Activated CD4-positive, alpha-beta T cell treated with anti-CD3 and anti-CD28 coated beads, Interleukin-2, amount 50 U/mL, for 1 hour (primary cell): Measurements from ENCODE around the gene AHSA1.
"Not testable (repeated sequence)": the region's sequence is repeated elsewhere in the genome, so short reads cannot be mapped to it uniquely, and the experiment has no call there.

Experiments used
- DNase-seq: peaks from one replicate; pipeline ENCODE4 v3.0.0-alpha.2; 2020

The AHSA1 gene

DNA sequence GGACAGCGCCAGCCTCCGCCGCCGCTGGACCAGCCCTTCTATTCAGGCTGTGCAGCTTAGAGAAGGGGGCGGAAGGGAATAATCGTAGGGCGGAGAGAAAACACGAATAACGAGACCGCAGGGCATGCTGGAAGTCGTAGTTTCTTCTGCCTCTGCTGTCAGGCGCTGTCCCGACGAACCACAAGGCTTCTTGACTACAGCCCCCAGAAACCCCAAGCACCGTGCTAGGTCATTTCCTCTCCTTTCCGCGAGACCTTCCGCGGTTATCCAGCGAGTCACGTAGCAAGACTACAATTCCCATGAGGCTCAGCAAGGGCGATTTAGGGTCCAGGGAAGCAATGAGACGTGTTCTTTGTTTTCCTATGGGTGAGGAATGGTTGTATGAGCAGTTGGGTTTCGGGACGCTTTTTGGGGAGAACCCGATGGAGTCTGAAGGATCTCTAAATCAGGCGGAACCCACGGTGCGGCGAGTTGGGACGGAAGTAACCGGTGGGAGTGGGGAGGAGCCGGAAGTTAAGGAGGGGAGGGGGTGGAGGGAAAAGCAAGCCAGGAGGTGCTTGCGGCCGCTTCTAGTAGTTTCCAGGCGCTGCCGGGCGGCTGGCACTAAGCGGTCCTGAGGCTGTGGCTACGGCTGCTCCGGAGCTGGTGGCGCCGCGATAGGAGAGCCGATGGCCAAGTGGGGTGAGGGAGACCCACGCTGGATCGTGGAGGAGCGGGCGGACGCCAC is at the start of gene AHSA1, which contains the start of gene VIPAS39:
Gene AHSA1, plus strand, starts transcription at position 572 of the 727 bp plus-strand sequence. Its CDS starts 97 bp downstream, at position 669.
Gene VIPAS39, minus strand, starts transcription at position 80 of the 727 bp plus-strand sequence. CDS start 3,499 bp downstream, outside the sequence.
- peak; percentile 90 for DNase-seq

DNA sequence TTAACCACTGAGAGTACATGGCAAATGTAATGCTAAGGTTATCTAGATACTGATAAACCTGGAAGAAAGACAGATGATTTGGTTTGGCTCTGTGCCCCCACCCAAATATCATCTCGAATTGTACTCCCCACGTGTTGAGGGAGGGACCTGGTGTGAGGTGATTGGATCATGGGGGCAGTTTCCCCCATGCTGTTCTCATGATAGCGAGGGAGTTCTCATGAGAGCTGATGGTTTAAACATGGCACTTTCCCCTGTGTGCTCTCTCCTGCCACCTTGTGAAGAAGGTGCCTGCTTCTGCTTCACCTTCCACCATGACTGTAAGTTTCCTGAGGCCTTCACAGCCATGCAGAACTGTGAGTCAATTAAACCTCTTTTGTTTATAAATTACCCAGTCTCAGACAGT is 48.8 kb upstream of the AHSA1 start:
- no peak for DNase-seq

DNA sequence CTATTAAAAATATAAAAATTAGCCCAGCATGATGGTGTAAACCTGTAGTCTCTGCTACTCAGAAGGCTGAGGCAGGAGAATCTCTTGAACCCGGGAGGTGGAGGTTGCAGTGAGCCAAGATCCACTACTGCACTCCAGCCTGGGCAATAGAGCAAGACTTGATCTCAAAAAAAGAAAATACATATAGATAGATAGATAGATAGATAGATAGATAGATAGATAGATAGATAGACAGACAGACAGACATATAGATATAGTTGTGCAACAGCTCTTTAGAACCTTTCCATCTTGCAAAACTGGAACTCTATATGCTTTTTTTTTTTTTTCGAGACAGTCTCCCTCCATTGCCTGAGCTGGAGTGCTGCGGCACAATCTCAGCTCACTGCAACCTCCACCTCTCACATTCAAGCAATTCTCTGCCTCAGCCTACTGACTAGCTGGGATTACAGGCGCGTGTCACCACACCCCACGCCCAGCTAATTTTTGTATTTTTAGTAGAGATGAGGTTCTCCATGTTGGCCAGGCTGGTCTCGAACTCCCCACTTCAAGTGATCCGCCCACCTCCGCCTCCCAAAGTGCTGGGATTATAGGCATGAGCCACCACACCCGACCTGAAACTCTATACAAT is 42.4 kb upstream of the AHSA1 start:
- not testable (repeated sequence) for DNase-seq

DNA sequence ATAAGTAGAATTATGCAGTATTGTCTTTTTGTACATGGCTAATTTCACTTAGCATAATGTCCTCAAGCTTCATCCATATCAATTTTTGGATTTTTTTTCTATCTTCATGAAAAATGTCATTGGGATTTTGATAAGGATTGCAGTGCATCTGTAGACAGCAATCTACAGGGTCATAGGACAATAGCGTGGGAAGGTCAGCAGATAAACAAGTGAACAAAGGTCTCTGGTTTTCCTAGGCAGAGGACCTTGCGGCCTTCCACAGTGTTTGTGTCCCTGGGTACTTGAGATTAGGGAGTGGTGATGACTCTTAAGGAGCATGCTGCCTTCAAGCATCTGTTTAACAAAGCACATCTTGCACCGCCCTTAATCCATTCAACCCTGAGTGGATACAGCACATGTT is 41.8 kb upstream of the AHSA1 start:
- DNase-seq, result not testable (repeated sequence)

DNA sequence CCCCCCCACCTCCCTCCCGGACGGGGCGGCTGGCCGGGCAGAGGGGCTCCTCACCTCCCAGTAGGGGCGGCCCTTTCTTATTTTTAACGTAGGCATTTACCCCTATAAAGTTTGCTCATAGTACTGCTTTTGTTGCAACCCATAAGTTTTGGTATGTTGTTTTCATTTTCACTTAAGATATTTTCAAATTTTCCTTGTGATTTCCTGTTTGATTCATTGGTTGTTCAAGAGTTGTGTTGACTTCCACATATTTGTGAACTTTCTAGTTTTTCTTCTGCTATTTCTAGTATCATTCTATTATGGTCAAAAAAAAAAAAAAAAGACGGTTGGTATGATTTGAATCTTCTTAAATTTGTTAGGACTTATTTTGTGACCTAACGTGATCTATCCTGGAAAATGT is 41.1 kb upstream of the AHSA1 start:
- DNase-seq, result no peak

DNA sequence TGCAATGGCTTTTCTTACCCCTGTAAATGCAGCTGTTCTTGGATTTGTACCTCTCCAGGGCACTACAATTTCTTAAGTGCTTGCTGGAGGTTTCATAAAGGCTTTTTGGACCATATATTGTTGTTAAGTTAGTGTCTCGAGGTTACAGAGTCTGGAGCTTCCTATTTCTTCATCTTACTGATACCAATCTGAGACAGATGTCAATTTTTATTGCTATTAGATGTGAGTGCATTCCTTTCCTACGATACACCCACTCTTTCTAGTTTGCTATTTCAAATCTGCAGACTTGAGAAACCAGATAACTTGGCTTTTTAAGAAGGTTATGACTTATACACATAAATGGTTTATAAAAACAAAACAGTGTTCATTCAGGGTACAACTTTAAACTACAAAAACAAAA is 36.7 kb upstream of the AHSA1 start:
- no peak for DNase-seq

DNA sequence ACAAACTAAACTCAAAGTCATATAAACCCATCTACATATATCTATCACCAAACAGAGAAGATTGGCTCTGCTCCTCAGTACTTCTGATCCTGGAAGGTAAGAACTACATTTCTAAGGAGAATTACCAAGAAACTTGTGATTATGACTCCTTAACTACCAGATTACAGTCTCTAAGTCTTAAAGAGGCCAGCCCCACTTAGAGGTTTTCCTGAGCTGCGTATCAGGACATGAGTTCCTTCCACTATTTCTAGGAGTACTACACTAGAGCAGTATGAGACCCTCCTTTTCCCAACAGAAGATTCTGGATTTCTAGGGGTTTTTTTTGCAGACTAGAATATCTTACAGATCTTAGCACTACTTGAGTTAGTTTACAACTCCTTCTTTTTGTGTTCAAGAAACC is 34.5 kb upstream of the AHSA1 start, which contains the start of gene NOXRED1:
Gene NOXRED1, minus strand, starts transcription at position 101 of the 400 bp plus-strand sequence. CDS start 634 bp downstream, outside the sequence.
- DNase-seq, result no peak

DNA sequence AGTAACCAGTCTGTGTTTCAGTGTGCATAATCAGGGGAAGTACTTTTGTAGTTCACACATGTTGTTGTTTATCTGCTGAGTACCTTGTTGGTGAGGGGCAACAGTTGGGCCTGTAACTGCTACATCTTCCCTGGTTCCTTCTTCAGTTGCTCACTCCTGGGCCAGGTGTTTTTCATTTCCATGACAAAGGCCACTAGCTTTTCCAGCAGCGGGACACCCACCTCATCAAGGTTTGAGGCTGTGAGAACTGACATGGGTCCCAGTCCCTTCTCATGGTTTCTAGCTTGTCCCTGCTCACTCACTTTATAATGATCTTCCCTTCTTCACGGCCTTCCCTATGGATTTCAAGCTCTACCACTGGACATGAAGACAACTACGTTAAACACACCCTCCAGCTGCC is 33.0 kb upstream of the AHSA1 start:
- DNase-seq, result no peak

DNA sequence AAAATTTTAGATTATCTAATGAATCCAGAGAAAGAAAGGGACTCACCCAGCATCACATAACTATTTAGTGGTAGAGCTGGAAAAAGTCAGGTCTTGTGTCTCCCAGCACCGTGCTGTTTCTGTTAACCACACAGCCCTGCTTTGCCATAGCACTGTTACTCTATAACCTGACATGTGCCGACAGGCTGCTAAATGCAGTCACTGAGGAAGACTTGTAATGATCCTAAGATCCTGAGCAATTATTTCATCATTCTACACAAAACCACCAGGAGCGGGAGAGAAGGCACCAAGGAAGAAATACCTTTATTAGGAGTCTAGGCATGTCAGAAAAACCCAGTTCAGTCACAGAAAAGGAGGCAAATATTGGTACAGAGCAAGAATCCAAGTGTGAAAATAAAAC is 31.5 kb upstream of the AHSA1 start:
- DNase-seq, result no peak

DNA sequence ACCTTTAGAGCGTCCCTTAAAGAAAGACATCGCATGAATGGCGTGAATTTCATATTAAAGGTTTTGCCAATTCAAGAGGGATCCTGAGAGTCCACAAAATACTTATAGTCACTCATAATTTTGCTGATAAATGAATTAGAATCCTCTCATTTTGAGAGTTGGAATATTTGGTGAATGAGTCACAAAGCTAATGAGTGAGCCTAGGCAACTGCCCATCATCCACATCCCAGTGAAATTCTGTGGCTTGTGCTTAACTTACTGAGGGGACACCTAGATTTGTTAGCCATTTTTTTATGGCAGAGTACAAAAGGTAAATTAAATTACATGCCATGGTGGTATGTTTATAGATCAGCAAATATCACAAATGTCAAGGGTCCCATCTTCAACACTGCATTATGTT is 21.9 kb upstream of the AHSA1 start:
- DNase-seq, result no peak

DNA sequence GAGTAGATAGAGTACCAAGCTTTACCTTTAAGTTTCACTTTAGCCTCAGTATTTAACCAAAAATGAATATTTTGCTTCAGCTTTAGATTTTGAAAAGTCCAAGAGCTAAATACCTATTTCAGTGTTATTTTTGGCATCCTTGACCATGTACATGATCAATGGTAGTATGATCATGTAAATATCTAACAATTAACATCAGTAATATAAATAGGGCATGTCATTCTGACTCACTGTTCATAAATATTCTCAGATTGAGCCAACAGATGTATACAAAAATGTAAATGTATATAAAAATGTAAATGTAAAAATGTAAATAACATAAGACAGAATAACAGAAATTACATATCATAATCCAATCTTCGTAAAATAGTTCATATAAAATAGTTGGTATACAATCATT is 19.3 kb upstream of the AHSA1 start:
- DNase-seq, result no peak

DNA sequence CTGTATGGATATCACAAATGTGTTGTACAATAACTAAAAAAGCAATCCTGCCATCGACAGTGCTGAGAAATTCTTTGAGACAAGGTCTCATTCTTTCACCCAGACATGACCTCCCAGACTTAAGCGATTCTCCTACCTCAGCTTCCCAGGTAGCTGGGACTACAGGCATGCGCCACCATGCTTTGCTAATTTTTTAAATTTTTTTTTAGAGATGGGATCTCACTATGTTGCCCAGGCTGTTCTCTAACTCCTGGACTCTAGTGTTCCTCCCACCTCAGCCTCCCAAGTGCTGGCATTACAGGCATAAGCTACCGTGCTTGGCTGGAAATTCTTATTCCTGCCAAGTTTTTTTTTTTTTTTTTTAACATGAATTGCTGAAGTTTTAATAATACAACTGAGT is 18.0 kb upstream of the AHSA1 start:
- DNase-seq, result no peak

DNA sequence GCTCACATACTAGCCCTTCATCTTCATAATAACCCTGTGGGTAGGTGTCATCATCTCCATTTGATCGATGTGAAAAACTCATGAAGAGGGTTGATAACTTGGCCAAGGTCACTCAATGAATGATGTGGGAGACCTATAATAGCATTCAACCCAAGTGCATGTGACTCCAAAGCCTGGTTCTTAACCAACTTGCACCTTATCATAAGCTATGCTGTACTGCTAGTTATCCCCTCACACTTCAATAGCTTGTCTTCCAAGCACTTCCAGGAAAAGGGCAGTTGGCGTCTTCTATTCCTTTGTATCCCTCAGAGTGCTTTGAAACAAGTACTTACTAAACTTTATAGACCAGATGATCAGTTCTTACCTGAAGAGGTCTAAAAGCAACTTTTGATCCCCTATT is 15.7 kb upstream of the AHSA1 start:
- no peak for DNase-seq

DNA sequence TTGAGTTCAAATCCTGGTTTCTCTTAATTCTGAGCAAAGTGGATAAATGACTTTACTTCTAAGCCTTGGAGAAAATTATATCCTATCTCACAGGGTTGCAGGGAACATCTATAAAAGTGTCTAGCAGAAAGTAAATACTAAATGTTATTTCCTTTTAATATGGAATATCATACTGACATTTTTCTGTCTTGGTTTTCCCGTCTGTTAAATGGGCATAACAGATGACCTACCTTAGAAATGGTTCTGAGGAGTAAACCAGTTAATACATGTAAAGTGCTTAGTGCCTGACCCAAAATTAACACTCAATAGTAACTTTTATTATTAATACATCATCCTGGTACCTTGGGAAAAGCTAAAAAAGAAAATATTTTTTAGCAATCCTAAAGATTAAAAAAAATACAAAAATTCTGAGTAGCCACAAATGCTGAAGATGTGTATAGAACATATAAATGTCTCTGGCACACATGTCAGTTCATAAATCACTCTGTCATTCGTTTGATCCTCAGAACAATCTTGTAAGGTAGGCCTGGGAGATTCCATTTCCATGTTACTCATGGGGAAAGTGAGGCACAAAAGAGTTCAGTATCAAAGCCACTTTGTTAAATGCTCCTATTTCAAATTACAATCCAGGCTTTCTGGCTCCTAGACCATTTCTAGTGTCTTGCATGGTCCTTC is 1.8 kb upstream of the AHSA1 start:
- no peak for DNase-seq

DNA sequence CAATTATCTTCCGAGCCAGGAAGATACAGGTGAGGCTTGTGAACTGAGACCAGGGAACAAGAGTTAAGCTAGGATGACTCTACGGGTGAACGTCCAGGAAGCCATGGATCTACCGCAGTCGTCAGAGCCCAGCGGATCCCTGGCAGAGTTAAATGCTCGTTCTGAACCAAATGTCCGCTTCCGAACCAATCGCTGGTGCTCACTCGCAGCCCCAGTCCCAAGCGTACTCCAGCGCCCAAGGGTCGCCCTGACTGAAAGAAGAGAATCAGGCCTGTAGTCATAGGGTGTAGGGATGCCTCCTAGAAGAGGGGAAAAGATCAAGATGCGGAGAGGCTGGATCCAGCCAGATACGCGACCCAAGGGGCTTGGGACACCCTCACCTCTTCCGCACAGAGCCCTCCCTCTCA is 775 bp upstream of the AHSA1 start:
- no peak for DNase-seq

DNA sequence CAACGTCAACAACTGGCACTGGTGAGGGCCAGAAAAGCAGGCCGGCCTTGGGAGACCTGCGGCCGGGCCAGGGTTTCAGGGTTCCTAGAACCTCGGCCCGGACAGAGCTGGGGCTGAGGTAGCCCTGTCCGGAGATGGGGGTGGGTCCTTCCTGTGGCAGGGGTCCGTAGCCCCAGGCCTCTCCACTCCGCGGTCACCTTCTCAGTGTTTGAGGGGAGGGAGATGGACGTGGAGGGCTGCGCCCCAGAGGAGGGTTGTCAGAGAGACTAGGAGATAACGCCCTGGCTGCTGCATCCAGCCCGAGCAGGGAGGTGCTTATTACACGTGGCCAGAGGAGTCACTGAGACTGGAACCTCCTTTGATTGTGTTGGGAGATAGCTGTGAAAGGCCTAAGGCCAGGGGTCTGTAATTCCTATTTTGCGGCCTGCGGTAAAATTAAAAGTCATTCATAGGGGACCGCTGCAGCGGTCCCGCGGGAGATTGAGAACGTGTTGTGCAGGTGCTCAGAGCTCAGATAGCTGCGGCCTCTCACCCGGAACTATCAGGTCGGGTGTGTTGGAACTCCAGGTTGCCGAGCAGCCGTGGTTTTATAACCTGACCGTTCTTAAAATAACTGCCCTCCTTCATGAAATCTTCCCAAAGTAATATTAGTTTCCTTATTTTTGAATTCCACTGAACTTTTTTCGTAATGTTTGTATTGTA is 507 bp downstream of the AHSA1 start:
- peak; percentile 13 for DNase-seq

DNA sequence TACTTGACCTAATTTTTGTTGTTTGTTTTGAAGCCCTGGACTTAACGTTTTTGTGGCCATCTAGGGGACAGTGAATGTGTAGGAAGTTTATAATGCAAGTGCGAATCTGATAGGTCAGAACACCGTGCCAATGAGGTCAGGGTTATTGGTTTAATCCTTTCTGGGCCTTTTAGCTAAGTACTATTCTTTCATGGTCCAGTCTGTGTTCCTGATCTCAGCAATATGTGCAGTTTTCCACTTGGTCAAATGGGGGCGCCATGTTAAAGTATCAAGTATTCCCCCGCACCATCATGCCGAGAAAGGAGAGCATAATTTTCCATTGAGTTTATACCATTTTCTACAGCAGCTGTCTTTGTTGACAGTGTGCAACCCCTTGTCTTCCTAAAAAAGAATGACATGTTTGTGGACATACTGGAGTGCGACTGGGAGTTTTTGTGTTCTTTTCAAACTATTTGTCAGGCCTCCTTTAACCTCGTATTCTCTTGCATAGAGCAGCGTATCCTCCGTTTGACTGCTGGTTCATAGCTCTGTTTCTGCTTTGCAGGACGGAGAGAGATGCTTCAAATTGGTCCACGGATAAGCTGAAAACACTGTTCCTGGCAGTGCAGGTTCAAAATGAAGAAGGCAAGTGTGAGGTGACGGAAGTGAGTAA is 1.3 kb downstream of the AHSA1 start:
- DNase-seq, result peak; percentile 57

DNA sequence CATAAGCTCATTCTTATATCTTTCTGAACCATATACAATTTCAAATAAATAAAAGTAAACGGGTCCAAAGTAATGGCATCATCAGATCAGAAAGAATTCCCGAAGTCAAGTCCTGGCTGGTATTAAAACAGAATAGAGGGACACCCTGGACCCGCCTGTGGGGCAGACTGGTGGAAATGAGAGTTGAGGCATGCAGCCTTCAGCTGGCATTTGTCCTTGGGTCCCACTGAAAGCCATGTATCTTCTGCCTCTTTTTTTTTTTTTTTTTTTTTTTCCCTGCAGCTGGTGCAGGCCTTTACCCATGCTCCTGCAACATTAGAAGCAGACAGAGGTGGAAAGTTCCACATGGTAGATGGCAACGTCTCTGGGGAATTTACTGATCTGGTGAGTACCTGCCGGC is 9.9 kb downstream of the AHSA1 start:
- DNase-seq, result no peak

DNA sequence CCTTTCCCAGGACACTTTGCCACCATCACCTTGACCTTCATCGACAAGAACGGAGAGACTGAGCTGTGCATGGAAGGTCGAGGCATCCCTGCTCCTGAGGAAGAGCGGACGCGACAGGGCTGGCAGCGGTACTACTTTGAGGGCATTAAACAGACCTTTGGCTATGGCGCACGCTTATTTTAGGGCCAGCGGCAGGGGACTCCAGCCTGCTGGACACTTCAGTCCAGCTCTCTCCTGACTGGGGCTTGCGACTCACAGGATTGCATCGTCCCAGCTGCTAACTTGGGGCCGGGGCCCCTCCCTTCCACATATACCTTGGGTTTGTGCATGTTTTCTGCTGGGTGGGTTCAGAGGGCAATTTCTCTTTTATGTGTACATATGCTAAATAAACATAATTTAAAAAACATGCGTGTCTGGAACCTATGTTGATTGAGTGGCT is 11.2 kb downstream of the AHSA1 start:
- no peak for DNase-seq

DNA sequence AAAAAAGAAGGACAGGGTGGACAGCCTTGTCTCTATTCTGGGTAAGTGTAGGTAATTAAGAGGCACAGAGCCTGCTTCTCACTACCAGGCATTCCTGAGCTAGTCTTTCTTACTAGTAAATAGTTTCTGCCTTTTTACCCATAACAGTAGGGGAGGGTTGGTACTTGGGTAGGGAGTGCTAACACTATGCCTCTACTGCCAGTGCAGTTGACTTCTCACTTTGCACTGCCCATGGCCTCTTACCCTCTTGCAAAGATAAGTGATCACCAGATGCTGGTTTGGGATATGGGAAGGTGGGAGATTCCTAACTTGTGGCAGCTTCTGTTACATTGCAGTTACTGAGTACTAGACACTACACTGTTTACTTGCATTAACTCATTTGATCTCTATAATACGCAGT is 11.6 kb downstream of the AHSA1 start:
- DNase-seq, result no peak

DNA sequence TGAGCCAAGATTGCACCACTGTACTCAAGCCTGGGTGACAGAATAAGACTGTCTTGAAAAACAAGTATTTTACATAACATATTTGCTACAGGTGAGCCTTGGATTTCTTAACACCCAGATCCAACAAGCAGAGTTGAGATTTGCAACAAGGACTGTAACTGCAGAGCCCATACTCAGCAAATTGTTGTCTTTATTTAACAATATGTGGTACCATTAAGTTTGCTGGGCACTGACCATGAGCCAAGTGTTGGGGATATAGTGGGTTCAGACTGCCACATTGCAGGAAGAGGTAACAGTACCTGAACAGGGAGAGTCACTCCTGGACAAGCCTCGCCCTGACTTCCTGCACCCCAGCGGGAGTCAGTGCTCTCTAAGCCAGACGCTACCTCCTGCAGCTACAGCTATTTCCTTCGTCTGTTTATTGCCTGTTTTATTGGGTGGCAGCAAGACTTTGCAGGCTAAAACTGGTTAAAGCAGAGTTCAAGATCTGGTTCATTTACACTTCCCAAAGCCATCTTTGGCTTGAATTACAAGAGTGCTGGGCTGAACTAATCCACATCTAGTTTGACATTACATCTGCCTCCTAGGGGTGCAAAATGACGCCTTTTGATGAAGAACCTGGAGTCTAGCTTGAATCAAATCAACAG is 12.5 kb downstream of the AHSA1 start:
- no peak for DNase-seq

DNA sequence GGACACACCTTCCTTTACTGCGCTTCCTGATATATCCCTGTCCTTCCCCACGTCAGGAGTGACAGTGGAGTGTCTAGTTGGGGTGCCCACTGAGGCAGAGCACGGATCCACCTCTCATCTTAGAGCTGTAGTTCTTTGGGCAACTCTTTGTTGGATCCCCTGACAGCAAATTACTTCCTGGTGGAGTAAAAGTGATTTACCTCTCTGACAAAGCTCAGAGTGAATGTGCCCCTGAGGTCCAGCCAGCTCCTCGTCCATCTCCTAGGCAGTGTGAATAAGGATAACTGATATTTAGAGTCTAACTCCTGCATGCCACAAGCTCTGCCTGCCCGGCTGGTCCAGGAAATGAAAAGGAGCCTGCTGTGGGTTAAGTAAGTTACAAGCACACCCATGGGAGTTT is 16.0 kb downstream of the AHSA1 start:
- no peak for DNase-seq
